WERI-Rb-1 (cell line): ENCODE data around the gene HCN4.

Source experiments
- DNase-seq: peaks from one replicate; pipeline ENCODE4 v3.0.0-alpha.2; 2020
- H3K27ac ChIP-seq: fragments of 250-450 bp; sonication (Bioruptor Pico); 2 replicates; pipeline ENCODE4 v1.5.1; 2020; ENCODE audit warnings: mild to moderate bottlenecking, moderate library complexity
- H3K27me3 ChIP-seq: fragments of 250-450 bp; sonication (Bioruptor Pico); 2 replicates; pipeline ENCODE4 v1.5.1; 2021; ENCODE audit warnings: mild to moderate bottlenecking, low read depth, moderate library complexity; ENCODE audit not compliant: insufficient read depth, severe bottlenecking
- H3K36me3 ChIP-seq: fragments of 250-450 bp; sonication (Bioruptor Pico); 2 replicates; pipeline ENCODE4 v1.5.1; 2020; ENCODE audit warnings: mild to moderate bottlenecking, moderate library complexity
- H3K4me3 ChIP-seq: 2 replicates; pipeline ENCODE4 v1.5.1; 2011; ENCODE audit warnings: low read depth, mild to moderate bottlenecking, control low read depth, low read length
- H3K9me3 ChIP-seq: fragments of 250-450 bp; sonication (Bioruptor Pico); 2 replicates; pipeline ENCODE4 v1.5.1; 2021; ENCODE audit warnings: mild to moderate bottlenecking, moderate library complexity; ENCODE audit not compliant: severe bottlenecking
- CTCF ChIP-seq: IDR thresholded peaks from 2 replicates; pipeline ENCODE4 v1.5.1; 2011; ENCODE audit warnings: low read depth, mild to moderate bottlenecking, control low read depth, inconsistent platforms, low read length

Gene HCN4

GRCh38 chr15:73370151-73370550 lies 1.4 kb upstream of the HCN4 start:
- Histone ChIP-seq H3K27ac (no peak overlapping the region), H3K9me3 (no peaks in the 10 kb centered on the region), H3K4me3 (no peak overlapping the region), H3K27me3 (peaks cover 20% of the 10 kb centered on the region), H3K36me3 (no peaks in the 10 kb centered on the region)
- peak; percentile 35 for DNase-seq
- TF ChIP-seq CTCF = no peak

- H3K27me3 ChIP-seq = peaks cover 20% of the 10 kb centered on the region
- peak overlapping the region; percentile 51 for H3K4me3 ChIP-seq
- no peak overlapping the region for H3K27ac ChIP-seq
- H3K9me3 ChIP-seq = no peaks in the 10 kb centered on the region
- H3K36me3 ChIP-seq = no peaks in the 10 kb centered on the region
- no peak for DNase-seq
- no peak for TF ChIP-seq CTCF
Measured at GRCh38 chr15:73369154-73369694, 466 bp upstream of the HCN4 start.

GRCh38 chr15:73367624-73368300 lies 996 bp downstream of the HCN4 start:
- H3K4me3 ChIP-seq = peak overlapping the region; percentile 51
- H3K27me3 ChIP-seq = peaks cover 20% of the 10 kb centered on the region
- TF ChIP-seq CTCF = no peak
- no peaks in the 10 kb centered on the region for H3K9me3 ChIP-seq
- DNase-seq = peak; percentile 16
- H3K36me3 ChIP-seq = no peaks in the 10 kb centered on the region
- no peak overlapping the region for H3K27ac ChIP-seq

- DNase-seq = peak; percentile 16
- Histone ChIP-seq H3K27ac (no peak overlapping the region), H3K4me3 (peak overlapping the region; percentile 28), H3K27me3 (peaks cover 20% of the 10 kb centered on the region), H3K36me3 (no peaks in the 10 kb centered on the region), H3K9me3 (no peaks in the 10 kb centered on the region)
- no peak for TF ChIP-seq CTCF
Measured at GRCh38 chr15:73366766-73367623, 1.8 kb downstream of the HCN4 start.

GRCh38 chr15:73364070-73364469 lies 4.7 kb downstream of the HCN4 start:
- no peak for DNase-seq
- Histone ChIP-seq H3K9me3 (no peaks in the 10 kb centered on the region), H3K36me3 (no peaks in the 10 kb centered on the region), H3K27ac (no peak overlapping the region), H3K27me3 (peaks cover 15% of the 10 kb centered on the region), H3K4me3 (no peak overlapping the region)
- TF ChIP-seq CTCF = no peak
